ENCODE measurements around the gene HPSE. TPM values are rescaled to one million over a fixed set of nuclear protein-coding genes. Genes with fewer than 3 reads are reported as not detected.

The HPSE gene
- 10.4 and 10.6 TPM in 2 replicates for total RNA-seq

DNA sequence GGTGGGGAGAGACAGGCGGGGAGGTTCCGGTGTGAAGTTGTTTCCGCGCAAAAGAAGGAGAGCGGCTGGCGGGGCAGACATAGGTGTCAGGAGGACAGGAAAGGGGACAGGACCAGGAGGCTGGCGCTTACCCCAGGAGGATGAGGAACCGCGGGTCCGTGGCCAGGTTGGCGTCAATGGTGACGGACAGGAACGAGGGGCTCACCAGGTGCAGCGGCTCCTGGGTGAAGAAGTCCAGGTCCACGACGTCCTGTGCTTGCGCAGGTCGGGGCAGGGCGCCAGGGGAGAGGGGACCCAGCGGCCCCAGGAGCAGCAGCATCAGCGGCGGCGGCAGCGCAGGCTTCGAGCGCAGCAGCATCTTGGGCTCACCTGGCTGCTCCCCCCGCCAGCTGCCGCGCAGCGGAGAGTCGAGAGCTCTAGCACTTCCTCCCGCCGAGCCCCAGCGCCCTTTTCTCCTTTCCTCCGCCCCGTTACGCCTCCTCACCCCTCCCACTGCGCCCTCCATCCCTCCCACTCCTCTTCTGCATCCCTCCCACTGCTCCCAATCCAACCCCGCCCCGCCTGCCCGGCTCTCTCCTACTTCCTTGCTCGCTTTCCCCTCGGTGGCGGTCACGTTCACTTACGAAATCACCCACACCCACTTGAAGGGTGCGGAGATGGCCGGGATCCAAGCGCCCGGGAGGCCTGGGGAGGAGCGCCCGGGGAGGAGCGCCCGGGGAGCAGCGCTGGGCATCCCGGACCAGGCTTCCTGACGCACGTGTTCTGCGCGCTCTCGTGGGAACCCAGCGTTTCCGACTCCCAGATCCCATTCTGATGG, at the start of gene HPSE:
Gene HPSE, minus strand, starts transcription at position 424 of the 817 bp plus-strand sequence. Its CDS starts 66 bp downstream, at position 358.
- intact Hi-C loops (cut with micrococcal nuclease), result loop anchor here (1.0 to 2.0 kb wide), 3 partner anchors 16 to 121 kb away; partner anchors contain the start of genes COQ2 and HELQ

DNA sequence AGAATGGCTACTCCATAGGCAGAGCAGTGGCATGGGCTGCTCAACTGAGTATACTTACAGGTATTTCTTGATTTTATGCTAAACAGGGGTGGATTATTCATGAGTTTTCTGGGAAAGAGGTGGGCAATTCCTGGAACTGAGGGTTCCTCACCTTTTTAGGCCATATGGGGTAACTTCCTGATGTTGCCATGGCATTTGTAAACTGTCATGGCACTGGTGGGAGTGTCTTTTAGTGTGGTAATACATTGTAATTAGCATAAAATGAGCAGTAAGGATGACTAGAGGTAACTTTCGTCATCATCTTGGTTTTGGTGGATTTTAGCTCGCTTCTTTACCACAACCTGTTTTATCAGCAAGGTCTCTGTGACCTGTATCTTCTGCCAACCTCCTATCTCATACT, 48.2 kb upstream of the HPSE start:
- intact Hi-C loops (cut with micrococcal nuclease), result loop anchor here (2.0 kb wide), 1 partner anchor 30 kb away; no protein-coding TSS in a partner anchor

DNA sequence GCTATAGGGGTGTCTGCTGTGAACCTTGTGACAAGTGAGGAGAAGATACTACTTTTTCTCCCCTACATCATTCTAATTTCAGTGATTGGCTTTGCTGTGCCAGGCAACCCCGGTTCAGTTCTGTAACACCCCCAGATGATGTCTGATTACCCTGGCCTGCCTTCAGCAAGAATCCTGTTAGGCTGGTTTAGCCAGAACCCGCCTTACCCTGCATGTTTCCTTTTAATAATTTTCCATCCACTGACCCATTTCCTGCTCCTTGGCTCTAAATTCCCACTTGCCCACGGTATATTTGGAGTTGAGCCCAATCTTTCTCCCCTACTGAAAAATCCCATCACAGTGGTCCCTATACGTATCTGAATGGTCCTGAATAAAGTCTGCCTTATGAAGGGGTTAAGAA, 46.5 kb upstream of the HPSE start:
- intact Hi-C loops (cut with micrococcal nuclease), result no loop called here

DNA sequence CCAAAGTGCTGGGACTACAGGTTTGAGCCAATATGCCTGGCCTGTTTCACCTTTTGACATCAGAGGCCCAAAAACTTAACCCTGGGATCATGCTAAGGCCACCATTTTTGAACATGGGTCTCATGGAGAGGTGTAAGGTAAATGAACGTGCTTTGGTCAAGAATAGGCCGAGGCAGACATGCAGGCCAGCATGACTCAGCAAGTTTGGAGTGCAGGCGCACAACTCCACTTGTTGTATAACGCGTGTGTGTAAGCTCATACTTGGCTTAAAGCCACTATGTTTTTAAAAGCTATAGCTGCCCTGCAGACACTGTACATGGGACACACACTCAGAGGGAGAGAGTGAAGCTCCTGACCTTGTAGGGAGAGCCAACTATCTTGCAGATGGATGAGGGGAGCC, 43.8 kb upstream of the HPSE start:
- intact Hi-C loops (cut with micrococcal nuclease), result no loop called here

DNA sequence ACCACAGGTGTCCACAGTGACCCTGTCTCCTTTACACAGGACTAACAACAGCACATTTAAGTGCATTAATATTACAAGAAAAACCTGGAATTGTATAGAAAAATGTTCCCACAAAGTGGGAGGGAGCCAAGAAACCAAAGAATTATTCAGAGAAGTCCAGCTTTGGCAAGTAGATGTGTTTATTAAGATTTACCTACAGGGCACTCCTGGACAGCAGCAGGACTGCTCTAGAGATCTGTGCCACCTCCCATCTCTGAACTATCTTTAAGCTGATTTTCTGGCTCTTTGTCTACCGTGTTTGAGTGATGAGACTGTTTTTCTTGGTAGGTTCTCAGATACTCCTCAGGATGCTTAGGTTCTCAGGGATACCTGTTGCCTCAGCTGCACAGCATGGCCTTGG, 38.3 kb upstream of the HPSE start:
- intact Hi-C loops (cut with micrococcal nuclease), result no loop called here

DNA sequence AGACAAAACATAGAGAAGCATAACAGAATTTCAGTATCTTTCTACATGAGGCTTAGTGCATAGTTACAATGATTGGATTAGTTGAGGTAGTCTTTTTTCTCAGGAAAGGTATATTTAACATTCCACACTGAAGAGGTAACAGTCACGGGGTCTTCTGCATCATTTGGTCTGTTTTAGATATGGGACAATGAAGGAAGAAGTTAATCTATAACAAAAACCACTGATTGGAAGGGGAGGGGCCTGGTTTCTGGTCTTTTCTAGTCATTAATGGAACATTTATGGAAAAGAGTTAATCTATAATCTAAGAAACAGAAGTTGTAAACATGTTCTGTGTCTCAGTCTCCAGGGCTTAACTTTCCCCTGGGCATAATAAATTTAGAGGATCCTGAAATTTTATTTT, 37.3 kb upstream of the HPSE start:
- intact Hi-C loops (cut with micrococcal nuclease), result no loop called here

DNA sequence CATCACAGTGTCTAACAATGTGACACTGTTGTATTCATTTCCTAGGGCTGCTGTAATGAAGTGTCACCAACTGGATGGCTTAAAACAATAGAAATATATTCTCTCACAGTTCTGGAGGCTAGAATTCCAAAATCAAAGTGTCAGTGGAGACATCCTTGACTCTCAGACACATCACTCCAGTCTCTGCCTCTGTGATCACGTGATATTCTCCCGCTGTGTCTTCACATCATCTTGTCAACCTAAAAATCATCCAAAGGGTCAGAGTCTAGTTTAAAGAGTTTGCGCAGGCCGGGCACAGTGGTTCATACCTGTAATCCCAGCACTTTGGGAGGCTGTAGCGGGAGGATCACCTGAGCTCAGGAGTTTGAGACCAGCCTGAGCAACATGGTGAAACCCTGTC, 36.6 kb upstream of the HPSE start:
- intact Hi-C loops (cut with micrococcal nuclease), result no loop called here

DNA sequence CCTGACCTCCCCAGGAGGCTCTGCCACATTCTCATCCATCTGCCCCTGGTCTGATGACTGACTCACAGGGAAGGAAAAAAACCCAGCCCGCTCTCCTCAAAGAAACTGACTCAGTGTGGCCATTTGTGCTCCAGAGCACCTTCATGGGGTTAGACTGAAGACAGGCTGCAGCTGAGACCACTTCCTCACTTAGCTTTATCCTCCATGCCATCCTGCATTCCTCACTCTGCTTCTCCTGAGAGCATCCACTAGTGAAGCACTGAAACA, 35.9 kb upstream of the HPSE start:
- intact Hi-C loops (cut with micrococcal nuclease), result no loop called here

DNA sequence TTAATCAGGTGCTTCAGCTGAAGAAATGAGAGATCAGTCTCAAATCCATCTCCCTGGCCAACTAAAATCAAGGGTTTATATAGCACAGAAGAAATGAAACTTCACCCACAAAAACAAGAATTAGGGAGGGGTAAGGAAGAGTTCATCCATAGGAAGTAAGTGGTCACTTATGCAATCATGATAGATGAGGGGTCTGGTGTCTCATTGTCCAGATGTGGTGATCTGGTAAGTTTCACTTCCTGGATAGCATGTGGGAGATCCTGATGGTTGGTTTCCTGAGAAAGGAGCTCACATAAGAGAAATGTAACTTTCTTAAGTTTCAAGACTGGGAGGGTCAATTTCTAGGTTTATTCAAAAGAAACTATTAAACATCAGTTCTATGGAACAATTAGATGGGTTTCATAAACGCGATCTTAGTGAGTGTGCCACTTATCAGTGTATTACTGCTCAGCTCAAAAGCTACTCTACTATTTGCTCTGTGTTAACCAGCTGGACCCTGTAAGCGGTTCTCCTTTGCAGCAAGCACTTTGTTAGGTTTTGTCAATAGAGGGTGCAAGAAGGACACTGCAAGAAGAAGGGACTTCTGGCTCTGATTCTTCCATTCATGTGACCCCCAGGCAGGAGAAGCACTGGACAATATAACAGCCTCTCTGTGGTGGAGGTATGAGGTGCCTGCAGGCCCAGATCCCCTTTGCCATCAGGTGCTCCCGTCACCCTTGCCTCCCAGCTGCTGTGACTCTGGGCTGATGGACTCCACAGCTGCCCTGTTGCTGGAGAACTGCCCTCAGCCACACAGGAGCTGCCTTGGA, 35.4 kb upstream of the HPSE start:
- intact Hi-C loops (cut with micrococcal nuclease), result no loop called here

DNA sequence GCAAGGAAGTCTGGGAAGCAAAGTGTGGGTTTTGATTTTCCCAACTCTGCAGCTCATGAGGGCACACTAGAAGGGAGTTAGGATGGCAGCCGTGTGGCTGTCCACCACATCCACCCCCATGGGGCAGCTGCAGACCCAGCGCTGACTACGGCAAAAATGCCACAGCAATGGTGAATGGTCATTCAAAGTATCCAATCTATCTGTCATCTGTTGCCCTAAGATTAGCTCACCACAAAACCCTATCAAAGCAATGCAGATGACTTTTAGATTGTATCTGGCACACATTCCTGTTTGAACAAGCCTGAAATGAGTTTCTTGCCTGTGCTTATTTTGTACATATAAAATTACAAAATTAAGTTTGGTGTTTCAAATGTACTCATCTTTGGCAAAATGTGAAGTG, 29.7 kb upstream of the HPSE start:
- intact Hi-C loops (cut with micrococcal nuclease), result loop anchor here (5.0 kb wide), 1 partner anchor 278 kb away; no protein-coding TSS in a partner anchor

DNA sequence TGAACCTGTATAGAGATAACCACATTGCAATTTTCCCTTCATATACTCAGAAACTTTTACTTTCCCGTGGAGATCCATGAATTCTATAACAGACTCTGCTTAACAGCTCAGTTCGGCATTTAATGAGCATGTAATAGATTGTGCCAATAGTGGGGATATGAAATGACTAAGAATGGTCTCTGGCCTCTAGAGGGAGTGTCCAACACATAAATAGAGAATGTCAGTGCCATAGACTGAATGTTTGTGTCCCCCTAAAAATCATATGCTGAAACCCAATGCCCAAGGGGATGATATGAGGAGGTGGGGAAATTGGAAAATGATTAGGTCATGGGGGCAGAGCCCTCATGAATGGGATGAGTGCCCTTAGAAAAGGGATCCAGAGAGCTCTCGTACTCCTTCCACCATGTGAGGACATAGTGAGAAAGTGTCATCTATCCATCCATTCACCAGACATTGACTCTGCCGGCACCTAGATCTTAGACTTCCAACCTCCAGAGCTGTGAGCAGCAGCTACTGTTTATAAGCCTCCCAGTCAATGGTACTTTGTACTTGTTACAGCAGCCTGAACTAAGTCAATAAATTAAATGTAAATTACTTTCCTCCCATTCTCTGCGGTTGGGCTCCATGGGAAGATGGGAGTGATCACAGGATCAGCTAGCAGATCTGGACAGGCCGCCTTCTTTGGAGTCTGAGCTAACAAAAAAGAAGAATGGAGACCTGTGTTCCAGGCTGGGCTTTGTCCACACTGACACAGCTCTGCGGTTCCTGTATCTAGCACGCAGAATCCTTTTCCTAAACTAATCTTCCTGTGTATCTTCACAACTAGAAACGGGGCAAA, 28.1 kb upstream of the HPSE start:
- intact Hi-C loops (cut with micrococcal nuclease), result loop anchor here (5.0 kb wide), 1 partner anchor 280 kb away; no protein-coding TSS in a partner anchor

DNA sequence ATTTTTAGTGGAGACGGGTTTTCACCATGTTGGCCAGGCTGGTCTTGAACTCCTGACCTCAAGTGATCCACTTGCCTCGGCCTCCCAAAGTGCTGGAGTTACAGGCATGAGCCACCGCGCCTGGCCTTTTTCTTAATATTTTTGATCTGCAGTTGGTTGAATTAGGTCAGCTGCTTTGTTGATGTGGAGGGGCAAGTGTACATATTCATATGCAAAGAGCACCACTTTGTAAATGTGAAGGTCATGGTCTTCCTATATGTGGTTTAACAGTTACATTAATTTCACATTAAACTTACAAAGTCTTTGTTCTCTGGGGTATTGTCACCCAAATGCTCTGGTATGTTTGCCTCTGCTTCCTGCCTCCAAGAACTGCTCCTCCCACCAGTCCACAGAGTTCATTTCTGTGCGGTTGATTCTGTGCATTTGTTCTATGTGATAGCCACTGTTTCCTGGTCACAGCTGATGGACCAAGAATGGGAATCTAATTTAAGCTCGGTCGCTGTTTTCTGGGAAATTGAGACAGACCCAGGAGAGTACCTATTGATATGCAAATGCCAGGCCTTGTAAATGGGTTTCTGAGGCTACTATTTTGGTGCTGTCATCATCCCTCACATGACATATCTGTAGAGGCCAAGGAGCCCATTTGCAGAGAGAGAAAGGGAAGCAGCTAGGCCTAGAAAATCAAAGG, 26.9 kb upstream of the HPSE start:
- intact Hi-C loops (cut with micrococcal nuclease), result loop anchor here (5.0 kb wide), 1 partner anchor 281 kb away; no protein-coding TSS in a partner anchor

DNA sequence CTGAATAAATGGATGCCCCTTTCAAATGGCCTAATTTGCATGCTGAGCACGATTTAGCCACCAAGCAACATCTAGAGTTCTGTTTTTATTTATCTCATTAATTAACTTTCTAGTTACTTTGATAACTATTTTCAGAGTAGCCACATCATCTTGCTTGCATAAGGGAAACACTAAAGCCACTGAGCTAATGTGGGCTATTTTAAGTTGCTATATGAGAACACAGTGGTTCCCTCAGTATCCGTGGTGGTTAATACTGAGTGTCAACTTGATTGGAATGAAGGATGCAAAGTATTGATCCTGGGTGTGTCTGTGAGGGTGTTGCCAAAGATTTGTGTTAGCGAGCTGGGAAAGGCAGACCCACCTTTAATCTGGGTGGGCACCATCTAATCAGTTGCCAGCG, 25.4 kb upstream of the HPSE start:
- intact Hi-C loops (cut with micrococcal nuclease), result loop anchor here (5.0 kb wide), 1 partner anchor 282 kb away; no protein-coding TSS in a partner anchor

DNA sequence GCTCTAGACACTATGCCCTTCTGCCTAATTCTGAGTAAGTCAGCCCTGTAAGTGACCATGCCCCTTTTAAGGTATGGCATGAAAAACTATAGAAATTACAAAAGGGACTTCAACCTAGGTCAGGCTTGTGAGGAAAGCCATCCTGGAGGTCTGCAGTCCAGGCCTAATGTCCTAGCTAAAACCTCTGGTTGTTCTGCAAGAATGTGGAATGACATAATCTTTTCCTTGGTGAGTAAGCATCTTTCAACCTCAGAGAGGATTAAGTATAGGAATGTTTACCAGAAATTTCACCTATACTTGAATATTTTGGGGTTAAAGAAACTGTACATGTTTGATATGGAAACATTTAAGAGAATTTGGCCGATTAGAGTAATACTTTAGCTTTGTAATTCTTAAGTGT, 23.8 kb upstream of the HPSE start:
- intact Hi-C loops (cut with micrococcal nuclease), result no loop called here

DNA sequence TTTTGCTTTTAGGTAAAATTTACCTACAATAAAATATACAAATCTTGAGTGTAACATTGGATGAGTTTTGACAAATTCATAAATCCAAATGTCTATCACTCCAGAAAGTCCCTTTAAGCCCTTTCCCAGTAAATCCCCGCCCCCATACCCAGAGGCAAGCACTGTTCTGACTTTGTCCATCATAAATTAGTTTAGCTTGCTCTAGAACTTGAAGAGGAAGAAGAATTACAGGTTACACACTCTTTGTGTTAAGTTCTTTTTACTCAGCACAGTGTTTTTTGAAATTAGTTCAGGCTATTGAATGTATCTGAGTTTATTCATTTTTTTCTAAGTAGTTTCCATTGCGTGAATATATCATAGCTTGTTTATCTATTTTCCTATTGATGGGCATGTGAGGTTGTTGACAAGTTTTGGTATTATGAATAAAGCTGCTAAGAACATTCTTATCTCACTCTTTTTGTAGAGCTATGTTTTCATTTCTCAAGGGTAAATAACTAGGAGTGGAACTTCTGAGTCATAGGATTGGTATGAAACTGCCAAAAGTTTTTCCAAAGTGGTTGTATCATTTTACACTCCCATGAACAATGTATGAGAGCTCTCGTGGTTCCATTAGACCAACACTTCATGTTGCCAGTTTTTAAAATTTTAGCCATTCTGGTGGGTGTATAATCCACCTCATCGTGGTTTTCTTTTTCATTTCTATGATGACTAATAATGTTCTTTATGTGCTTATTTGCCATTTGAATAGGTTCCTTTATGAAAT, 22.4 kb upstream of the HPSE start:
- intact Hi-C loops (cut with micrococcal nuclease), result loop anchor here (2.0 kb wide), 2 partner anchors 72 to 100 kb away; partner anchors contain the start of genes COQ2 and MRPS18C

DNA sequence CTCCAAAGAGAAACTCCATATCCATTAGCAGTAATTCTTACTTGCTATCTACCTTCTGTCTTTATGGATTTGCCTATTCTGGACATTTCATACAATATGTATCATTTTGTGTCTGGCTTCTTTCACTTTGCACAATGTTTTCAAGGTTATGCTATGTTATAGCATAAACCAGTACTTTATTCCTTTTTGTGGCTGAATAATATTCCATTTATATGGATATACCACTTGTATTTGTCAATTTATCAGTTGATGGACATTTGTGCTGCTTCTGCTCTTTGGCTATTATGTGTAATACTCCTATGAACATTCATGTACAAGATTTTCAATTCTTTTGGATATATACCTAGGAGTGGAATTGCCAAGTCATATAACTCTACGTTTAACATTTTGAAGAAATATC, 18.9 kb upstream of the HPSE start:
- intact Hi-C loops (cut with micrococcal nuclease), result loop anchor here (2.0 kb wide), 1 partner anchor 29 kb away; no protein-coding TSS in a partner anchor

DNA sequence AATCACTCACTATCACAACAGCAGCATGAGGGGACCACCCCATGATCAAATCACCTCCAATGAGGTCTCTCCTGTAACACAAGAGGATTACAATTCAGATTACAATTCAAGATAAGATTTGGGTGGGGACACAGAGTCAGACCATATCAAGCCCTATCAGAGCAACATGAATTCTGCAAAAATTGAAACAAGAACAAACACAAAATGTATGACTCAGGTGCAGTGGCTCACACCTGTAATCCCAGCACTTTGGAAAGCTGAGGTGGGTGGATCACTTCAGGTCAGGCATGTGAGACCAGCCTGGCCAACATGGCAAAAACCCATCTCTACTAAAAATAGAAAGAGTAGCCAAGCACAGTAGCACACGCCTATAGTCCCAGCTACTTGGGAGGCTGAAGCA, 13.4 kb upstream of the HPSE start:
- intact Hi-C loops (cut with micrococcal nuclease), result no loop called here

DNA sequence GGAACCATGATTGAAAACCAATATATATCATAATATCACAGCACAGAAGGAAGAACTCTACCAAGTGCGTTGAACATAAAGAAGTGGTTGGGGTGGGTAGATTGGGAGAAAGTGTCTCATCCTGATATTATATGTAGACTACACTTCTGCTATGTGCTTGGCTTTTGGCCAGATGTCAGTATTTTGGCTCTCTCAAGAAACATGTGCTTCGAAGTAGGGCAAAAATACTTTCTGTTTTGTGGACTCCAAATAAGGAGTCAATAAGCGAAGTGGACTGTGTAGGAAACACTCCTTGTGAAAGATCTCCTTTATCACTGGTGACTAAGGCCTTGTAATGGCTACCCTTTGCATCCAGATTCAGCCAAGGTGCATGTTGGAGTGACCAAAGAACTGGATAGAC, 7.8 kb upstream of the HPSE start:
- intact Hi-C loops (cut with micrococcal nuclease), result no loop called here

DNA sequence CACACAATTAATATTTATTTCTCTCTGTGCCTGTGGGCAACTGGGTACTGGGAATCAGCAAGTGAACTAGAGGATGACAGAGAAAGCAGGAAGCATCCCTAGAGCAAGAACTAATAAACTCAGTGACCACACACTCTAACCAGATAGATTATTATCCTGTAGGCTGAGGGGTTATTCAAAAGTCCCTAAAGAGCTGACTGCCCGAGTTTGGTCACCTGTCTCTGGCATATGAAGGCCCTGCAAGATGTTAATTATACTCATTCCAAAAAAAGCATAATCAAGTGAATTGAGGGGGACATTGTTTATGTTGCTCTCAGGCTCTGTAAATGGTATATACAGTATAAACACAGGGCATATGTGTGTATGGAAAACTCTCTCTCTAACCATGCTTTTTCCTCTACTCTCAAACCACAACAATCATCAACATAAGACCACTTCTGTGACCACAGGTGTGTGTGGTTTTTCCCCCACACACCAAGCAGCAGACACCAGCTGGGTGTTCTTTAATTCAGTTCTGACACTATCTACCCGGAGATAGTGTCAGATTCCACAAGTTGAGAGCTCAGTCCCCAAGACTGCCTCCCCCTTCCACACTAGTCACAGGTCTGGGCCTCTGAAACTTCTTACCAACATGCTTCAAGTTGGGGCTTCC, 6.2 kb upstream of the HPSE start:
- intact Hi-C loops (cut with micrococcal nuclease), result loop anchor here (1.0 kb wide), 1 partner anchor 9 kb away; no protein-coding TSS in a partner anchor
